Activated CD4-positive, CD25-positive, alpha-beta regulatory T cell treated with anti-CD3 and anti-CD28 coated beads, Interleukin-2, amount 50 U/mL, for 16 hours (primary cell): Measurements from ENCODE around the gene SMPDL3A.

Experiments
- DNase-seq: peaks from one replicate; pipeline ENCODE4 v3.0.0-alpha.2; 2020; ENCODE audit warnings: low read depth, low spot score

The SMPDL3A gene

GRCh38 chr6:122775975-122776374 lies 13.1 kb upstream of the SMPDL3A start:
- no peak for DNase-seq

- DNase-seq: no peak
Observed at GRCh38 chr6:122778302-122778701, 10.8 kb upstream of the SMPDL3A start.

- DNase-seq: no peak
Observed at GRCh38 chr6:122778985-122779661, 9.9 kb upstream of the SMPDL3A start.

- no peak for DNase-seq
Observed at GRCh38 chr6:122779667-122780066, 9.4 kb upstream of the SMPDL3A start, which contains the start of gene FABP7. Gene FABP7, plus strand, starts transcription at chr6:122779716. Its CDS starts 79 bp downstream, at chr6:122779795.

GRCh38 chr6:122780114-122780513 lies 8.9 kb upstream of the SMPDL3A start:
- DNase-seq: no peak

- no peak for DNase-seq
Observed at GRCh38 chr6:122781716-122782115, 7.3 kb upstream of the SMPDL3A start.

GRCh38 chr6:122783401-122783800 lies 5.7 kb upstream of the SMPDL3A start:
- DNase-seq: no peak

GRCh38 chr6:122785891-122786290 lies 3.2 kb upstream of the SMPDL3A start:
- no peak for DNase-seq

GRCh38 chr6:122787721-122788120 lies 1.3 kb upstream of the SMPDL3A start:
- DNase-seq: no peak

- DNase-seq: no peak
Observed at GRCh38 chr6:122788208-122788607, 850 bp upstream of the SMPDL3A start.

GRCh38 chr6:122788663-122789181 lies 336 bp upstream of the SMPDL3A start:
- no peak for DNase-seq

- DNase-seq: no peak
Observed at GRCh38 chr6:122790028-122790422, 967 bp downstream of the SMPDL3A start.

- no peak for DNase-seq
Observed at GRCh38 chr6:122790423-122791309, 1.6 kb downstream of the SMPDL3A start.

- DNase-seq: no peak
Observed at GRCh38 chr6:122791310-122791679, 2.2 kb downstream of the SMPDL3A start.

- no peak for DNase-seq
Observed at GRCh38 chr6:122792766-122793165, 3.7 kb downstream of the SMPDL3A start.

GRCh38 chr6:122797537-122797936 lies 8.5 kb downstream of the SMPDL3A start:
- DNase-seq: no peak

- DNase-seq: no peak
Observed at GRCh38 chr6:122798099-122798641, 9.1 kb downstream of the SMPDL3A start.

- no peak for DNase-seq
Observed at GRCh38 chr6:122799140-122799745, 10.2 kb downstream of the SMPDL3A start.

GRCh38 chr6:122799916-122800686 lies 11.0 kb downstream of the SMPDL3A start:
- DNase-seq: no peak

- DNase-seq: no peak
Observed at GRCh38 chr6:122800906-122801305, 11.8 kb downstream of the SMPDL3A start.

- no peak for DNase-seq
Observed at GRCh38 chr6:122801397-122801796, 12.3 kb downstream of the SMPDL3A start.
